ENCODE results near the gene RPL23.

The RPL23 gene

DNA sequence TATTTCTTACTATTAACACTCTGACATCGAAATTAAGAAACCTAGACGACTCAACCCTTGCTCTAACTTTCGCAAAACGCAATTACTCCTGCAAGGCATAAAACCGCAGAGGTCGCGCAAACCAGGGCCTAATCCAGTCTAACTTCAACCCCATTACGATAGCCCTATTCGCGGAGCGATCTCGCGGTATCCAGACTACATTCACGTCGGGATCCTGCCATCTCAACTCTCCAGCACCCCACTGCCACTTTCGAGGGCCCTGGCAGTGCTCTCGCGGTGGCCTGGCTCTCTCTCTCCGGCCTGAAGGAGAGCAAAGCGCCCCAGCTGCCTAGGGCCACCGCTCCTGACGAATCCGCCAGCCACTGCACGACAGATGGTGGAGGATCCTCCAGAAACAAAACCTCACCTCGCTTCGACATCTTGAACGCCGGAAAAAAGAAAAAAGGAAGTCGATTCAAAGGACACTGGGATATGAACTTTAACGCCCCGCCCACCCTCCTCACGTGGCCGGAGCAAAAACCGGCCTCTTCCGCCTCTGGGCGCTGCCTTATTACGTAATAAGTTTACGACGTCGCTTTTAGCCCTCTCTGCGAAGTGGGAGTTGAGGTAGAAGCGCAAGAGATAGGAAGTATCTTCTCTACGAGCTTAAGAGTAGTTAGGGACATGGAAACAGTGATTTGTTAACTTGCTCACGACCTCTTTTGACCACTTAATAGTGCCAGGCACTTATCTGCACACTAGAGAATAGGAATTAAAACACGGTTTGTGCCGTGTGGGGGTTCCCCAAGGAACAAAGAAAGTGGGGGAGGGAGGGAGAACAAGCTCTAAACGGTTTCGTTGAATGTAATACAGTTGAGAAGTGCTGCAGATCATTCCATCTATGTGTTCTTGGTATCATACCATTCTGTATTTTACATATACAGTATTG lies at the start of gene RPL23:
TSS of gene RPL23 (minus strand) at position 430 of the 928 bp plus-strand sequence. CDS start at position 419, 11 bp downstream.
- DNase-seq (ENCODE audit: low spot score), result peak; percentile 97

DNA sequence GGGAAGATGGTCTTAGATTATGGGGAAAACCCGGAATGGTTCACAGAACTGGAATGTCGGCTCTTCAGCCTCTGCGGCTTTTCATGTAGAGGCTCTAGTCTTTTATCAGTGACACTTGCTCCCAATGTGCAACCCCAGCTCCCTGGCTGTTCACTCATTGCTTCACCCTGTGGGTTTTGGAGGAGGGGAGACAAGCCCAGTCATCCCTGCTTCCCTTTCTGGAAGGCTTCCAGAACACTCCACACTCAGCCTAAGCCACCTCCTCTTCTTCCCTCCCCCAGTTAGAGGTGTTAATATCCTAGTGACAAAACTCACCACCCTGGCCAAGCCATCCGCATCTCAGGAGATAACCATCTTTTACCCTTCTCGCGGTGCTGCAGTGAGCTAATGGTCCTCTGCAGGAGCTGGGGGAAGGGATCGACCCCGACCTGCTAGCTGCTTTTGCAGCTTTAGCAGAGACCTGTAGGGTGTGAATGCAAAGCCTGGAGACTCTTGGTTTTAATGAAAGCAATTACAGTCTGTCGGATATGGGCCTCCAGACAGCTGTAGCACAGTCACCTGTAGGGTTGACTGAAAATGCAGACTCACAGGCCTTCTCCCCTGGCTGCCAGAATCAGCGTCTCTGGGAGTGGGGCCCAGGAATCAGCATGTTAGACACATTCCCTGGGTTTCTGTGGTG lies 47.6 kb upstream of the RPL23 start:
- DNase-seq (ENCODE audit: low spot score), result peak; percentile 99

DNA sequence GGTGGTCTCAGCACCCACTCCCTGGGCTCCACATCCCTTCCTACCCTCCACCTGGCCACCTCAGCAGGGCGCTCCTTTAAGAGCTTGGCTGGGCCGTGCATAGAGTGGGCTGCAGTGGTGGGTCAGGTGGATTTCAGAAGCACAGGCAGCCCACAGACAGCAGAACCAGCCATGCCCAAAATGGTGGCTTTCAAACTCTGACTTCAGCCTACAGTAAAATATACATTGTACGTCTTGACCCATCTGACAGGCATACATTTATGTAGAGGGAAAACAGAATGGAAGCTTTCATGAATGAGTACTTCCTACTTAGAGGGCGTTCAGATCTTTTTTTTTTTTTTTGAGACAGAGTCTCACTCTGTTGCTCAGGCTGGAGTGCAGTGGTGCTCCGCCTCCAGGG lies 45.9 kb upstream of the RPL23 start:
- no peak for DNase-seq (ENCODE audit: low spot score)

DNA sequence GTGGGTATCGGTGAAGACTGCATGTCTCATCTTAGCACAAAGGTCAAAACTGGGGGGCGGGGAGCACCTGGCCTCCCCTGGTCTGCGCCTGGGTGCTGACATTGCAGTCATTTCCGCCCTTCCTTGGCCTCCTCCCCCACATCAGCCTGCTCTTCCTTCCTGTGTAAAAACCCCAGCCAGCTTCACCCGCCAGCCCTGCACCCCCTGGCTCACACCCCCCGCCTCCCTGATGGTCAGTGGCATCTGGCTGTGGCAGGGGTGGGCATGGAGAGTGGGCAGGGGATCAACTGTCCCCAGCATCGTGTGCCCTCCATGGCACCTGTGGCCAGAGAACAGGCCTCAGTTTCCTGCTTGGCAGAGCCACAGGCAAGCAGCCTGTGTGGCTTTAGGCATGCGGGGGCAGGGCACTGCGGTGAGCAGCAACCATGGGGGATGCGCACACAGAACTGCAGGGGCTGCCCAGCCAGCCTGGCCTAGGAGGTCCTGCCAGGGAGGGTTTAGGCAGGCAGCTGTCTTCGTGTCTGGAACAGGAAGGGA lies 45.4 kb upstream of the RPL23 start:
- DNase-seq (ENCODE audit: low spot score), result peak; percentile 76

DNA sequence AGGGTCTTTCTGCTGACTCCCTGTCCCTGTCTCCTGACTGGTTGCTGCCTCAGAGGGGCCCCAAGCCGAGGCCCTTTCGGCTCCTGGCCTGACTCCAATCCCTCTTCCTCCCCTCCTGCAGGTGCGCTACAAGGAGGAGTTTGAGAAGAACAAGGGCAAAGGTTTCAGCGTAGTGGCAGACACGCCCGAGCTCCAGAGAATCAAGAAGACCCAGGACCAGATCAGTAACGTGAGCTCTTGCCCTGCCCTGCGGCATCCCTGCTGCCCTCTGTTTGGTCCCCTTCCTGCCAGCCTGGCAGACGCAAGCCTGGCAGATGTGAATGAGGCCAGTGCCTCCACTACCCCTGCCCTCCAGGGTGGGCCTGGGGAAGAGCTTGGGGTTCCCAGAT lies 44.8 kb upstream of the RPL23 start:
- DNase-seq (ENCODE audit: low spot score), result no peak

DNA sequence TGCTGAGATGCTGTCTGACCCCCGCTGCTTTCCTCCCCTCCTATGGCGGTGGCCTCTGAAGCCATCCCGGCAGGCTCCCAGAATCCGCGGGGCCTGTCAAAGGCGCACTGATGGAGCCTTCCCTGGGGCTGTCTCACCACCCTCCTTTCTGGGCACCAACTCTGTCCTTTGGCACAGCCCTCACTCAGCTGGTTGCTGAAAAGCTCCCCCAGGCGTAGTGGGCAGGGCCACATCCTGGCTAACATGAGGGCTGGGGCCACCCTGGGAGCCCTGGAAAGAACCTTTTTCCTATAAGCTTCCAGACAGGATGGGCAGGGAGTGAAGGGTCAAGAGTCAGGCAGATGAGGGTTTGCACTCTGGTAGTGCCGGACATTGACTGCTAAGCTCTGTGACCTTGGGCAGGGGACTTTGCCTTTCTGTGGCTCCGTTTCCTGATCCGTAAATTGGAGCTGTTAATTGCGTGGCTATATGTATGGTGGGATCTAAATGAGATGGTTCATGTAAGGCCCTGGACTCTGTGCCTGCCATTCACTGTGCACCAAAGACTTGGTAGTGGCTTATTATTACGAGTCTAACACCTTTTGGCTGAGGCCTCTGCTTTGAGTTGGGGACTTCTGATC lies 44.3 kb upstream of the RPL23 start:
- DNase-seq (ENCODE audit: low spot score), result no peak

DNA sequence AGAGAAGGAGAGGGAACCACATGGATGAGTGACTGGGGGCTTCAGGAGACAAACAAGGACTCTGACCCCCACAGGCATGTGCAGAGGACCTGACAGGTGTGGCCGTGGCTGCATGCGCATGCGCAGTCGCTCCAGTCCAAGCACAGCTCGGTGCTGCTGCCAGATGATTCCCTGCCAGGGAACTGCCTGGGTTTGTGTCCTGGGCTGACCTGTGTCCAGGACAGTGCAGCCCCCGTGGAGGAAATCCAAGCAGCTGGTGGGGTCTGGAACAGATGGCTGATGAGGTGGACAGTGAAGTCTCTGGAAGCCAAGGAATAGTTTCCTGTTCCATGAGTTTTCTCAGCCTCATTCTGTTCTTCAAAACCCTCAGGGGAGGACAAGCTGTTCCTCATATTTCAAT lies 43.7 kb upstream of the RPL23 start:
- DNase-seq (ENCODE audit: low spot score), result no peak

DNA sequence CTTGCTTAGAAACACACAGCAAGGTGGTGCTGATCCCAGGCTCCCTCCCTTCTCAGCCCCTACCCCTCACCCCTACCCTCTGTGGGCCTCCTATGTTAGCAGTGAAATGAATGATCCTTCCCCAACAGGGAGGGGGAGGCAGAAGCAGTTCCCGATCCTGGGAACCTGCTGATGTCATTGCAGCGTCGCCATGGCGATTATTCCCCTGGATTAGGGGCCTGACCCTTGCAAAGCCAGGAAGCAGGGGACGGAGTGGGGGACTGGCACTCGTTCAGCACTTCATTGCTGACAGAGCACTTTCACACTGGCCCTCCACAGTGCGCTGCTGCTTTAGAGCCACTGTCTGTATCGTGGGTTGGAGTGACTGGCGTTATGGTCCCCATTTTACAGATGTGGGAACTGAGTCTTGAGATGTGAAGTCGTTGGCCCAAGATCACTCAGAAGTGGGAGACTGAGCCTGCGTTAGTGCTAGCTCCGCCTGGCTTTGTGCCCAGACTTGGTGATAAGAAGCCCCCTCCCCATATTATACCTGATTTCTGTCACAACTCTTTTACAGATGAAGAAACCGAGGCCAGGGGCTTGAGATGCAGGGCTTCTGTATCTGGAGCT lies 42.9 kb upstream of the RPL23 start:
- no peak for DNase-seq (ENCODE audit: low spot score)

DNA sequence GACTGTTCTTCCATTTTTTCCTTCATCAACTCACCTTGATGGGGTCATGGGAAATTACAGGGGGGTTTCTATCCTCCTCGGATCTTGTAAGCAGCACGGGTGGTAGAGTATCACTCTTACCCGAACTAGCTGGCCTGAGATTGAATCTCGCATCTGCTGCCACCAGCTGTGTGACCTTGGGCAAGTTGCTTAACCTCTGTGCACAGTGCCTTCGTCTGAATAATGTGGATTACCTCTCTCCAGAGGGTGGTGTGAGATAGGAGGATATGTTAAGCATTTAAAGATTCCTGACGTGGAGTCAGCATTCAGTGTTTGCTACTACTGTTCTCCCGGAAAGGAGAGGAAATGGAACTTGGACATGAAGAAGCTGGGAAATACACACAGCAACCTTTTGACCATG lies 40.8 kb upstream of the RPL23 start:
- DNase-seq (ENCODE audit: low spot score), result no peak

DNA sequence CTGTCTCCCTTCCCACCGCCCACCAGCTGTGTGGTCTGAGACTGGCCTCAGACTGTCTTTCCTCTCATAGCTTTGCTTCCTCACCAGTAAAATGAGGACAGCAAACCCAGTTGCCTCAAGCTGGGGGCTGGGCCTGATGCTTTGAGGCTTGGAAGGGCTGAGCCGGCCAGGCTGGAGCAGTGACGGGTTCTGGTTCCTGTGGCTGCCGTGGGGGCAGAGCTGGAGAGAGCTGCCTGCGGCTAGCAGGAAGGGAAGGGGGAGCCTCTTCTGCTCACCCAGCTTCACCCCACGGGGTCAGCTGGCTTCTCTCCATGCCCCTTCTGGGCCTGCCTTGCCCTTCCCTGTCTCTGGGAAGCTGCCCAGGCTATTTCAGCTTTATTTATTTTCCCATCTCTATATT lies 40.1 kb upstream of the RPL23 start:
- no peak for DNase-seq (ENCODE audit: low spot score)

DNA sequence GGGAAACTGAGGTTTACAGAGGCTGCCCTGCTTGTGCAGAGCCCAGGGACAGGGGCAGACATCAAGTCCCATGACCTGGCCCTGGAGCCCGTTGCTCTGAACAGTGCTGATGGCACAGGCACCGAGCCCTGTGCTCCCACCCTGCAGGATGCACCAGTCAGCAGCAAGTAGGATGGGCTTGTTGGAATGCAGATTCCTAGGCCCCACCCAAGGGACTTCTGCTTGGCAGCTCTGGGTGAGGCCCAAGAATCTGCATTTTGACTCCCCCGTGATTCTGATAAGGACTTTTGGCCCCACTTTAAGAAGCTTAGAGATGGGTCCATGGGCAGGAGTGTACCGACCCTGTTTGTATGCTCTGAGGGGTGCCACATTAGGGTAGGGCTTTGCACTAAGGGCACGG lies 39.6 kb upstream of the RPL23 start:
- DNase-seq (ENCODE audit: low spot score), result no peak

DNA sequence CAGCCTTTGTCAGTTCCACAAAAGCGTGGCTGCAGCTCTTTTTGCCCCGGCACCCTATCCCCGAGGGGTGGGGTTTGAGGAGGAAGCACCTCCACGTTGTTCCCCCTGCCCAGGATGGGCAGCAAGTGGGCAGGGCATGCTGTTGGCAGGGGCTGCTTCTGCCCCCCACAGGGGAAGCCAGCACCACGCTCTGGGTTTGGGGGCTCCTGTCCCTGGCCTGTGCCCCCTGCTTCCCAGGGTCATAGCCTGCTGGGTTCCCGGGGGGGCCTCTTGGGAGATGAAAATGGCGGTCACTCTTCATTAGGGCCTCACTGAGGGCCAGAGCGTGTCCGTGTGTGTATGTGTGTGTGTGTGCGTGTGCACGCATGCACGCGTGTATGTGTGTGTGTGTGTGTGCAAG lies 39.1 kb upstream of the RPL23 start:
- DNase-seq (ENCODE audit: low spot score), result no peak

DNA sequence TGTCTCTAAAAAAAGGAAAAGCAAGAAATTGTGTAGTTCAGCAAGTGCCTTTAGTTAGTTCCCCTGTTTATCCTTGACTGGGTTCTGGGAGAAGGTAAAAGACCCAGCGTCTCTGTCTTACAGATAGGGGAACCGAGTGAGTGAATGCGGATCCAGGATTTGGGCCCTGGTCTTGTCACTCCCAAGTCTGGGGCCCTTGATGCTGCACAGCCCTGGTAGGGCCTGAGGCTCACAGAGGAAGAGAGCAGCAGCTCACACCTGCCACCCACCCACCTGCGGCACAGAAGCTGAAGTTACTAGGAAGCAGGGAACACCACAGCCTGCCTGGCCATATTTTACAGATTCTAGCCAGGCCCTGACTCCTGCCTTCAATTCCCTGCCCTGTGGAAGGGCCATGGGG lies 38.6 kb upstream of the RPL23 start:
- DNase-seq (ENCODE audit: low spot score), result no peak

DNA sequence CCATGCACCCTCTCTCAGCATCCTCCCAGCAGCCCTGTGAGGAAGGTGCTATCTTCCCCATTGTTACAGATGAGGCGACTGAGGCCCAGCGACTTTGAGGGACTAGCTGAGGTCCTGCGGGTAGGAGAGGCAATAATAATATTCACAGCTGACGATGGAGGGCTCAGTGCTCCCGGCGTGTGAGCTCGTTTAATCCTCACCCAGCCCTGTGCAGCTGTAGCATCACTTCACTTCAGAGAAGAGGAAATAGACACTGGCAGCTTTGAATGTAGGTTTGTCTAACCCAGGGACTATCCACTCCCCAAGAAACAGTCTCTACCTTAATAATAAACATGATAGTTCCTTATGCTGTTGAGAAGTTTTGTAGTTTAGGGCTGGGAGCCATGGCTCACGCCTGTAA lies 37.9 kb upstream of the RPL23 start:
- no peak for DNase-seq (ENCODE audit: low spot score)

DNA sequence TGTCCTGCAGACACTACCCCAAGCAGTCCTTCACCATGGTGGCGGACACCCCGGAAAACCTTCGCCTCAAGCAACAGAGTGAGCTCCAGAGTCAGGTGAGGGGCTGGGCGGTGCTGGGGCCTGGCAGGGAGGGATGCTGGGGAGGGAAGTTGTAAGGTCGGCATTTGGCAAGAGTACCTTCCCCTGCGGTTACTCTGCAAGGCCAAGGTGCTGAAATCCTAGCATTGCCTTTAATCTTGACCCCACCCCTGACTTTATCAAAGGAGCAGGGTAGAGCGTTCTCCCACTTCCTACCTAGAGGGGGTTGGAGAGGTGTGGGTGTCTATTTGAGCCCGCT lies 36.9 kb upstream of the RPL23 start:
- no peak for DNase-seq (ENCODE audit: low spot score)

DNA sequence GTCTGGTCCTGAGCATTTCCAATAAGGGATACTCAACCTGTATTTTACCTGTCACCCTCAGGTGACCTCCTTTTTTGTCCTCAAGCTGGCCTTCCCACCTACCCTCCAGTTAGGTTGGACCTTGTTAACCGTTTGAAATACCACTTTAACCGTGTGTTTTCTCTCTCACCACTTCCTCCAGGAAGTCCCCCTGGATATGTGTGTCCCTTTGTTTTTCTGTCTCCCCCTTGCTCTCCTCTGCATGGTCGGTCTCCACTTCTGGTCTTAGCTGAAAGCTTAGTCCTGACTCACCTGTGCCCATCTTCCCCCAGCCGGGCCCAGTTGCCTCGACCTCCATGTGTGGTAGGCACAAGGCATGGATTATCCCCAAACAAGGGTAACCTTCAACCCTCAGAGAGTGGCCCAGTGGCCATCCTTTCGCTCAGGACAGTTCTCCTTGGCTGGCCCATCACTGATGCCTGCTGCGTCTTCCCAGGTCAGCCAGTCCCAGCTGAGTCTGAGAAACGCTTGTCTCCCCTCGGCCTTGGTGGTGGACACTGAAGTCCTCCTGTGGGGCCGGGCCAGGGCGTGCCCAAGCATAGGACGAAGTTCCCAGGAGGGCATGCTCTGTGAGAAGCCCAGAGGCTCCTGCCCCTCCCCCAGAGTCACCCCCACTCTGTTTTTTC lies 36.4 kb upstream of the RPL23 start:
- DNase-seq (ENCODE audit: low spot score), result no peak

DNA sequence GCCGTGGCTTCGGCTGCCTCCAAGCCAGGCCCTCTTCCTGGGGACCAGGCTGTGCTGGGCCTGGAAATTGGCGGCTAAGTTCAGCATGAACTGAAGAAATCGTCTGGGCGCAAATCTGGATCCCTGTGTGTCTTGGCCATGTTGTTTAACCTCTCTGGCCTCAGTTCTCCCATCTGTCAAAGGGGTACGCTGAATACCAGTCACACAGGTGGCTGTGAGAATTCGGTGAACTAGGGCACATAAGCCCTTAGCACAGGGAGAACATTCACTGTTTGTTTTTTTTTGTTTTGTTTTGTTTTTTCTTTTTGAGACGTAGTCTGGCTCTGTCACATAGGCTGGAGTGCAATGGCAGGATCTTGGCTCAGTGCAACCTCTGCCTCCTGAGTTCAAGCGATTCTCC lies 35.3 kb upstream of the RPL23 start:
- no peak for DNase-seq (ENCODE audit: low spot score)

DNA sequence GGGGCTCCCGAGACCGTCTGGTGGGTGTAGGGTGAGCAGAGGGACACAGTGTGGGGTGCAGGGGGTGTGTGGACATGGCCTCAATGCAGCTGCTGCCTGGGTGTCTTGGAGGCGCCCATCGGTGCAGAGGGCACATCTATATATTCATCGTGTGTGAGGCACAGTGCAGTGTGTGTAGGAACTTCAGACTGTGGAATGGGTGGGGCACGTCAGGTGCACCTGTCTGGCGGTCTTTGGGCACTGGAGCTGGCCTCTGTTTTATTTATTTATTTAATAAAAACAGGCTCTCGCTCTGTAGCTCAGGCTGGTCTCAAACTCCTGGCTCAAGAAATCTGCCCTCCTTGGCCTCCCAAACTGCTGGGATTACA lies 33.1 kb upstream of the RPL23 start:
- no peak for DNase-seq (ENCODE audit: low spot score)

DNA sequence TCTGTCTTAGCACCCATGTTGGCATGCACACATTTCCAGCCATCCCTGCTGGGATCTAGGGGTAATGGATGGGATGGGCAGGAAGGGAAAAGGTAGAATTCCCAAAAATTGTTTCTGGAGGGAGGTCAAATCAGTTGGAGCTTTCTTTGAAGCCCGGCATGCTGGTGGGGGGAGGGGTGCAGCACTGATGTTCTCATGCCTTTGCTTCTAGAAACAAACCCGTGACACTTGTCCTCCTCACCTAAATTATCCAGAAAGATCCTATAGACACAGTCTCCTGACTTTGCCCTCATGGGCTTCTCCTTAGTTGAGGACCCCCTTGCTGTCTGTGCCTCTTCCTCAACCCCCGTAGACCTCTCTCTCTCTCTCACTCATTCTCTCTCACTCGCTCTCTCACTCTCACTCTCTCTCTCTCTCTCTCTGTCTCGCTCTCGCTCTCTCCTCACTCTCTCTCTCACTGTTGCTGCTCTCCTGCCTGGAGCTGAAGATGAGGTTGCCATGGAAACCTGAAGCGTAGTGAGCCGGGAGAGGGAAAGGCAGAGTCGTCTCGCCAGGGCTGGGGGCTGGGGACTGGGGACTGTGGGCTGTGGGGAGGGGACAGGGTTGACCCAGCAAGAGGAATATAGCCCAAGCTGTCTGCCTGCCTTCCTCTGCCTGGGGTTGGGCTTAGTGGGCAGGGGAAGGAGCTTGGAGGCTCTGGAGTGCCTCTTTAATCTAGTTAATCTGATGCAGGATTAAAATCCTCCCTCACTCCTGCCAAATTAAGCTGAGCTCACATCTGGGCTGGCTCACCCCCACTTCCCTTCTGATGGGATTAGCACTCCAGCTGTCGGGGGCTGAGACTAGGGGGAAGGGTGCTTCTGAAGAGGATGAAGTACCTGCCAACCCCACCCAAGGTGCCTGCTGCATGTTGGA lies 32.5 kb upstream of the RPL23 start:
- no peak for DNase-seq (ENCODE audit: low spot score)

DNA sequence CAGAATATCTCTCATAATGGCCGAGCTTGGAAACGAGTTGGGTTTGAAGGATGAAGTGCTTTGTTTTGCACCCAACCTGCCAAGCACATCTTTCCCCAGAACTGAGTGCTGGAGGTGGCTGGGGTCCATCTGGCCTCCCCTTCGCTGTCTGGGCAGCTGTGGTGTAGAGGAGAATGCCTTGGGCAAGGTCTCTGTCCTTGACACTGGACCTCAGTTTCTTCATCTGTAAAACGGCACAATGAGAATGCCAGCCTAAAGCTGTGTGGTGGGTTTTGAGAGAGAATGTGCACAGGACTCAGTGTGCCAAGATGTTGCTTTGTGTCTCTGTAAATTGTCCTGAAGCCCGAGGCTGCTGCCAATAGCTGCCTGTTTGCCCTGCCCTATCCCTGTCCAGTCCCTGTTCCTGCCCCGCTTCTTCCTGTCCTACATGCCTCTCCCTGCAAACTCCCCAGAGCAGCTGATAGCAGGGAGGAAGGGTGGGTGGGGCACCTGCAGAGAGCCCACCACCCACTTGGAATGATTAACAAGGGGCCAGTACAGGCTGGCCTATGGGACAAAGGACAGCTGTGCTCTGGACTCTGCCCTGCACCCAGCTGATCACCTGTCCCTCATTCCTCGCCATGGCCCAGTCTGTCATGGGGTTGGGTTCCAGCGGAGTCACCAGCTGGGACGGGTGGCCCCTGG lies 31.7 kb upstream of the RPL23 start:
- DNase-seq (ENCODE audit: low spot score), result no peak

Measured in kidney tubule cell (primary cell).